ENCODE measurements around the gene CHST2. TPM values are rescaled to one million over a fixed set of nuclear protein-coding genes. Genes with fewer than 3 reads are reported as not detected.

Gene CHST2
- total RNA-seq, 1 donor from 2014 or later = 17.5 TPM

DNA sequence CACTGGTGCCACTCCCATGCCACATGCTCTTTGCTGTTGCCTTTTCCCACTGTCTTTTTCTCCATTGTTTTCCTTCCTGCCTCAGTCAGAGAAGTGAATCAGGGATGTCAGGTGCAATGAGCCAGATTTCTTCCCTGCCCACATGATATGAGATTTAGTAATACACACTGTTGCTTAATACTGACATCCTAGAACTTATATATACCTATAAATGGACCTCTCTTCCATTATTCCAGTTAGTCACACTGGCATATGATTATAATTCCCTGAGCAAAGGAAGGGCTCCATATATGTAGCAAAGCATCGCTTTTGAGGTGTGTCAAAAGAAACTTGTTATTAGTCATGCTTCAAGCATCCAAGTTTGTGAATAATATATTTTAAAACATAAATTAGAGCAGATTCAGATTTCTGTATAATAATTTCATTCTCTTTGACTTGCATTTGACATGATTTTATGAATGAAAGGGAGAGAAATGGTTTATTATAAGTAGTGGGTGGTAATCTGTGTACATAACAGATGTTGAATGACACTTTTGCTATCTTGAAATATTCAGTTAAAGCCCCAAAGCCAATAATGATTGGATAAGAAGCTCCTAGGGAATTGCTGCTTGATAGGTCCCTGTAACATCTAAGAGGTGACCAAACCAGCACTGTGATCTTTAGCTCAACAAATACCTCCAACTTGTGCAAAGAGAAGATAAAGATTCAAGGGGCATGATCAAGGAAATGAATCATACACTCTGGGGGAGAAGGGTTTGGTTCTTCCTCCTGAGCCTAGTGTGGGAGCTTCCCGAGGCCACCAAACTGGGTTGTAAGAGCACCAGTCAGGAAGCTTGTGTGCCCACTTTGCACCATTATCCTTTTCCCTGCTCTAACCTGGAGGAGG, 48.6 kb downstream of the CHST2 start:
- TF ChIP-seq CTCF (conservative IDR thresholded peaks at IDR 0.05) = no peak
- no peaks in the 10 kb centered on the region for H3K36me3 Mint-ChIP-seq
- peaks cover 6% of the 10 kb centered on the region for H3K9me3 Mint-ChIP-seq
- H3K4me3 Mint-ChIP-seq = no peak overlapping the region
- DNase-seq (ENCODE audit: extremely low spot score, unreplicated experiment) = no peak
- peaks cover 3% of the 10 kb centered on the region for H3K27me3 Mint-ChIP-seq
- H3K27ac Mint-ChIP-seq = no peak overlapping the region
- H3K4me1 Mint-ChIP-seq (ENCODE audit: unreplicated experiment) = peaks cover 18% of the 10 kb centered on the region

DNA sequence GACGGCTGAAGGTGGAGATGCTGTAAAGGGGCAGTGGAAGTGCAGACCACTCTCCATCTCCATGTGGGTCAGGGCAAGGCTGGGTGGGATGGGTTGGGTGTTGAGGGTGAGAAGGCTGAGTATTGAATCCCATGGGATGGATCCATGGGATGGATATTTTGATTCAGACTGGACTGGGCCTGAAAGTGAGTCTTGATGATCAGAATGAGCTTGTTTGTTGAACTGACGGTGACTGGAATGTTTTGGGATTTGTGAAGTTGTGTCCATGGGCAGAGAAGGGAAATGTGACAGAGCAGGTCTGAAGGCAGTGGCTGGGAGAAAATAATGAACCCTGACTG, 49.3 kb downstream of the CHST2 start:
- no peaks in the 10 kb centered on the region for H3K36me3 Mint-ChIP-seq
- no peak overlapping the region for H3K4me3 Mint-ChIP-seq
- H3K27ac Mint-ChIP-seq = no peak overlapping the region
- peaks cover 8% of the 10 kb centered on the region for H3K9me3 Mint-ChIP-seq
- H3K27me3 Mint-ChIP-seq = peaks cover 3% of the 10 kb centered on the region
- peaks cover 18% of the 10 kb centered on the region for H3K4me1 Mint-ChIP-seq (ENCODE audit: unreplicated experiment)
- no peak for TF ChIP-seq CTCF (conservative IDR thresholded peaks at IDR 0.05)
- no peak for DNase-seq (ENCODE audit: extremely low spot score, unreplicated experiment)

DNA sequence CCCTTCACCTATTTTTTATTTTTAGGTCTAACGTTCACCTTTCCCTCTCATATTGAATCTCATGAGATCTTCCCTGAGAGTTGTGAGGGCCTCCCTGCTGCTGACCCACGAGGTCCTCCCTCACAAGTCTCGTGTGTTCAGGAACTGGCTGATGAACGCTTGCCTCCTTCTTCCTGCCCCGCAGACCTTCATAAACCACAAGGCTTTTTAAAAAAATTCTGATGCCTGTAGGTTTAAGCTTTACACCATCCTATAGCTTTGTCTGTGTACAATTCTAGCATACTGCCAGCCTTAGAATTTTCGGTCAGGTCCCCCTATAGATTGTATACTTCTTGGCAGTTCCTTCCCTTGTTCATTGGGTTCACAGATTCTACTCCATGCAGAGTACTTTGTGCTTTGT, 50.5 kb downstream of the CHST2 start:
- Mint-ChIP-seq H3K4me3 (no peak overlapping the region), H3K27me3 (peaks cover 3% of the 10 kb centered on the region), H3K36me3 (no peaks in the 10 kb centered on the region), H3K4me1 (ENCODE audit: unreplicated experiment) (peaks cover 18% of the 10 kb centered on the region), H3K9me3 (peaks cover 15% of the 10 kb centered on the region), H3K27ac (no peak overlapping the region)
- no peak for TF ChIP-seq CTCF (conservative IDR thresholded peaks at IDR 0.05)
- no peak for DNase-seq (ENCODE audit: extremely low spot score, unreplicated experiment)

GRCh38 chr3:143170676-143171075, 51.1 kb downstream of the CHST2 start:
- H3K4me1 Mint-ChIP-seq (ENCODE audit: unreplicated experiment) = peaks cover 18% of the 10 kb centered on the region
- H3K27me3 Mint-ChIP-seq = peaks cover 3% of the 10 kb centered on the region
- no peaks in the 10 kb centered on the region for H3K36me3 Mint-ChIP-seq
- no peak overlapping the region for H3K27ac Mint-ChIP-seq
- no peak for DNase-seq (ENCODE audit: extremely low spot score, unreplicated experiment)
- peaks cover 15% of the 10 kb centered on the region for H3K9me3 Mint-ChIP-seq
- no peak for TF ChIP-seq CTCF (conservative IDR thresholded peaks at IDR 0.05)
- H3K4me3 Mint-ChIP-seq = no peak overlapping the region

GRCh38 chr3:143171141-143171980, 51.8 kb downstream of the CHST2 start:
- Mint-ChIP-seq H3K4me3 (no peak overlapping the region), H3K27me3 (peaks cover 3% of the 10 kb centered on the region), H3K4me1 (ENCODE audit: unreplicated experiment) (peaks cover 18% of the 10 kb centered on the region), H3K9me3 (peaks cover 15% of the 10 kb centered on the region), H3K36me3 (no peaks in the 10 kb centered on the region), H3K27ac (no peak overlapping the region)
- TF ChIP-seq CTCF (conservative IDR thresholded peaks at IDR 0.05) = no peak
- no peak for DNase-seq (ENCODE audit: extremely low spot score, unreplicated experiment)

Measured in type B pancreatic cell (in vitro differentiated cells).